Measurements from ENCODE around the gene AKR1A1. TPM values are rescaled to one million over a fixed set of nuclear protein-coding genes. Genes with fewer than 3 reads are reported as not detected.

The AKR1A1 gene
- total RNA-seq: 10 to 100 TPM; 77.8 to 90.5 TPM

- 2 to 6% methylated on average over 9 to 45 of the region's 47 CpGs for WGBS, 2 donors
- ATAC-seq (peak; percentile 97), DNase-seq (peak; percentile 91 to 92 (median 92))
- peaks cover 37% of the 10 kb centered on the region for H3K4me1 ChIP-seq
- peak within 1 kb of the TSS; percentile 85 to 97 (median 92) for H3K27ac ChIP-seq
- intact Hi-C loops (cut with DNase I): no loop called here
- no peaks in the 10 kb centered on the region for H3K27me3 ChIP-seq
- peak; percentile 66 to 83 (median 79) for TF ChIP-seq POLR2A (IDR thresholded peaks at IDR 0.05)
- peak in 3 of 7 experiments; percentile 1 to 36 (median 28) for TF ChIP-seq CTCF (IDR thresholded peaks at IDR 0.05)
- H3K4me3 ChIP-seq: peak within 1 kb of the TSS; percentile 51 to 70
- no peaks in the 10 kb centered on the region for H3K36me3 ChIP-seq (replicated peaks in 1 of 2; ENCODE audit: insufficient read depth in 1 of 2, low read depth in 2 of 2)
- H3K9me3 ChIP-seq: no peaks in the 10 kb centered on the region
Observed at GRCh38 chr1:45550401-45551351, at the start of gene AKR1A1. Gene AKR1A1, plus strand, starts transcription at chr1:45550826. Its CDS starts 10,969 bp downstream, at chr1:45561795.

- TF ChIP-seq POLR2A (IDR thresholded peaks at IDR 0.05): no peak
- TF ChIP-seq CTCF (IDR thresholded peaks at IDR 0.05): no peak
- H3K4me3 ChIP-seq: no peak overlapping the region
- ATAC-seq (no peak), DNase-seq (no peak)
- H3K27ac ChIP-seq: no peak overlapping the region
- no peaks in the 10 kb centered on the region for H3K27me3 ChIP-seq
- intact Hi-C loops (cut with DNase I): no loop called here
- H3K36me3 ChIP-seq (replicated peaks in 1 of 2; ENCODE audit: insufficient read depth in 1 of 2, low read depth in 2 of 2): no peaks in the 10 kb centered on the region
- H3K9me3 ChIP-seq: no peaks in the 10 kb centered on the region
- WGBS, 2 donors: 39 to 42% methylated on average over 2 of the region's 2 CpGs
- H3K4me1 ChIP-seq: peaks cover 33% of the 10 kb centered on the region
Observed at GRCh38 chr1:45501505-45501859, 49.1 kb upstream of the AKR1A1 start.

- Histone ChIP-seq H3K9me3 (no peaks in the 10 kb centered on the region), H3K4me1 (peaks cover 29% of the 10 kb centered on the region), H3K36me3 (replicated peaks in 1 of 2; ENCODE audit: insufficient read depth in 1 of 2, low read depth in 2 of 2) (no peaks in the 10 kb centered on the region), H3K27ac (no peak overlapping the region), H3K27me3 (no peaks in the 10 kb centered on the region), H3K4me3 (no peak overlapping the region)
- DNase-seq: no peak
- intact Hi-C loops (cut with DNase I): no loop called here
- no peak for ATAC-seq
- TF ChIP-seq CTCF (IDR thresholded peaks at IDR 0.05) (no peak), POLR2A (IDR thresholded peaks at IDR 0.05) (no peak)
- 90 to 97% methylated on average over 14 of the region's 14 CpGs for WGBS, 2 donors
Observed at GRCh38 chr1:45503462-45504360, 46.9 kb upstream of the AKR1A1 start.

GRCh38 chr1:45507195-45507594, 43.4 kb upstream of the AKR1A1 start:
- Histone ChIP-seq H3K9me3 (no peaks in the 10 kb centered on the region), H3K36me3 (replicated peaks in 1 of 2; ENCODE audit: insufficient read depth in 1 of 2, low read depth in 2 of 2) (peaks cover 0 to 4% of the 10 kb centered on the region in 2 donors), H3K4me1 (peaks cover 1% of the 10 kb centered on the region), H3K27me3 (no peaks in the 10 kb centered on the region), H3K27ac (no peak overlapping the region), H3K4me3 (no peak overlapping the region)
- intact Hi-C loops (cut with DNase I): no loop called here
- no peak for ATAC-seq
- TF ChIP-seq POLR2A (IDR thresholded peaks at IDR 0.05) (no peak), CTCF (IDR thresholded peaks at IDR 0.05) (no peak)
- DNase-seq: no peak
- WGBS, 2 donors: 86 to 93% methylated on average over 4 to 6 of the region's 6 CpGs
